22Rv1 (cell line): ENCODE data around the gene TOB1.

ENCODE experiments used
- H3K27ac ChIP-seq: fragments of 450-650 bp; 2 replicates; pipeline ENCODE4 v1.5.1; 2017
- CTCF ChIP-seq: fragments of 450-650 bp; IDR thresholded peaks from 2 replicates; pipeline ENCODE4 v1.5.1; 2017; ENCODE audit warnings: mild to moderate bottlenecking
- ZFX ChIP-seq: fragments of 450-650 bp; IDR thresholded peaks from 2 replicates; pipeline ENCODE4 v1.6.1; 2017; ENCODE audit warnings: antibody characterized with exemption, borderline replicate concordance

The TOB1 gene

GRCh38 chr17:50841949-50842354 is 24.2 kb downstream of the TOB1 start:
- TF ChIP-seq CTCF (peak; percentile 83), ZFX (no peak)
- no peak overlapping the region for H3K27ac ChIP-seq

- H3K27ac ChIP-seq, result no peak overlapping the region
- TF ChIP-seq ZFX (no peak), CTCF (no peak)
These were observed 24.7 kb downstream of the TOB1 start for GRCh38 chr17:50841277-50841948.

- H3K27ac ChIP-seq, result no peak overlapping the region
- TF ChIP-seq CTCF (no peak), ZFX (no peak)
These were observed 25.8 kb downstream of the TOB1 start for GRCh38 chr17:50840311-50840851.

- H3K27ac ChIP-seq, result no peak overlapping the region
- no peak for TF ChIP-seq CTCF
- TF ChIP-seq ZFX, result no peak
These were observed 26.4 kb downstream of the TOB1 start for GRCh38 chr17:50839591-50840310.

- TF ChIP-seq CTCF (no peak), ZFX (no peak)
- no peak overlapping the region for H3K27ac ChIP-seq
These were observed 27.9 kb downstream of the TOB1 start for GRCh38 chr17:50837980-50838954.

- H3K27ac ChIP-seq, result no peak overlapping the region
- TF ChIP-seq CTCF (no peak), ZFX (no peak)
These were observed 28.7 kb downstream of the TOB1 start for GRCh38 chr17:50837286-50837979.
